GM12801 (cell line): ENCODE measurements around the gene SLC25A44.

ENCODE experiments used
- TF ChIP-seq, protein P1 (sequence below): IDR thresholded peaks from one replicate; pipeline ENCODE4 v1.5.1; 2011; ENCODE audit warnings: control low read depth; ENCODE audit not compliant: insufficient read length; ENCODE audit errors: extremely low read depth

Gene SLC25A44

GRCh38 chr1:156229809-156230472, 36.0 kb downstream of the SLC25A44 start:
- TF ChIP-seq, protein P1, sequence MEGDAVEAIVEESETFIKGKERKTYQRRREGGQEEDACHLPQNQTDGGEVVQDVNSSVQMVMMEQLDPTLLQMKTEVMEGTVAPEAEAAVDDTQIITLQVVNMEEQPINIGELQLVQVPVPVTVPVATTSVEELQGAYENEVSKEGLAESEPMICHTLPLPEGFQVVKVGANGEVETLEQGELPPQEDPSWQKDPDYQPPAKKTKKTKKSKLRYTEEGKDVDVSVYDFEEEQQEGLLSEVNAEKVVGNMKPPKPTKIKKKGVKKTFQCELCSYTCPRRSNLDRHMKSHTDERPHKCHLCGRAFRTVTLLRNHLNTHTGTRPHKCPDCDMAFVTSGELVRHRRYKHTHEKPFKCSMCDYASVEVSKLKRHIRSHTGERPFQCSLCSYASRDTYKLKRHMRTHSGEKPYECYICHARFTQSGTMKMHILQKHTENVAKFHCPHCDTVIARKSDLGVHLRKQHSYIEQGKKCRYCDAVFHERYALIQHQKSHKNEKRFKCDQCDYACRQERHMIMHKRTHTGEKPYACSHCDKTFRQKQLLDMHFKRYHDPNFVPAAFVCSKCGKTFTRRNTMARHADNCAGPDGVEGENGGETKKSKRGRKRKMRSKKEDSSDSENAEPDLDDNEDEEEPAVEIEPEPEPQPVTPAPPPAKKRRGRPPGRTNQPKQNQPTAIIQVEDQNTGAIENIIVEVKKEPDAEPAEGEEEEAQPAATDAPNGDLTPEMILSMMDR, result no peak

GRCh38 chr1:156230473-156230837, 36.6 kb downstream of the SLC25A44 start:
- TF ChIP-seq, protein P1, result no peak

GRCh38 chr1:156232201-156232894, 38.4 kb downstream of the SLC25A44 start:
- TF ChIP-seq, protein P1, result no peak

DNA sequence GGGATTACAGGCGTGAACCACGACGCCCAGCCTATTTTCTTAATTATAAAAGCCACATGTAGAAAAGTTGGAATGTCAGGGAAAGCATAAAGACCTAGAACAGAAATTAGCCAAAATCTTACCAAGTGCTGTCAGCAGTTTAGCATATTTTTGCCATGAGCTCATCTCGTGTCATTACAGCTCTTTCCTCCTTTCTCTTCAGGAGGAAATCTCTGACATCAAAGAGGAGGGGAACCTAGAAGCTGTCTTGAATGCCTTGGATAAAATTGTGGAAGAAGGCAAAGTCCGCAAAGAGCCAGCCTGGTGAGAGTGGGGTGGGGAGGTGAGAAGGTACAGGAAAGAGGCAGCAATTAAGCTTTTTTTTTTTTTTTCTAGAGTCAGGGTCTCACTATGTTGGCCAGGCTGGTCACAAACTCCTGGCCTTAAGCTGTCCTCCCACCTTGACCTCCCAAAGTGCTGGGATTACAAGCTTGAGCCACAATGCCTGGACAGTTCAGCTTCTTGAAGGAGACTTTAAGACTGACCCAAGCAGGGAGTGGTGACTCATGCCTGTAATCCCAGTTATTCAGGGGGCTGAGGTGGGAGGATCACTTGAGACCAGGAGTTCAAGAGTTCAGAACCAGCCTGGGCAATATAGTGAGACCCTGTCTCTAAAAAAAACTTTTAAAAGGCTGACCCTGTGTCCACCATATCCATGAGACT, 39.7 kb downstream of the SLC25A44 start:
- TF ChIP-seq, protein P1, result no peak

DNA sequence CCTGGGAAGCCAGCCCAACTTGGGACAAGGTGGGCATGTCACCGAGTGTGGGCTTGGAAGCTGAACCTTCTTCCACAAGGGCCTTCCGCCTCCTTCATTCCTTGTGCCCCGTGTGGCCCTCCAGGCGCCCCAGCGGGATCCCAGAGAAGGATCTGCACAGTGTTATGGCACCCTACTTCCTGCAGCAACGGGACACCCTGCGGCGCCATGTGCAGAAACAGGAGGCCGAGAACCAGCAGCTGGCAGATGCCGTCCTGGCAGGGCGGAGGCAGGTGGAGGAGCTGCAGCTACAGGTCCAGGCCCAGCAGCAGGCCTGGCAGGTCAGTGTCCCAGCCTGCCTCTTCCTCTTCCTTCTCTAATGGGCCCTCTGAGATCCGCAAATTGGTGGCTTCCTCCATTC, 42.3 kb downstream of the SLC25A44 start:
- TF ChIP-seq, protein P1, result no peak

DNA sequence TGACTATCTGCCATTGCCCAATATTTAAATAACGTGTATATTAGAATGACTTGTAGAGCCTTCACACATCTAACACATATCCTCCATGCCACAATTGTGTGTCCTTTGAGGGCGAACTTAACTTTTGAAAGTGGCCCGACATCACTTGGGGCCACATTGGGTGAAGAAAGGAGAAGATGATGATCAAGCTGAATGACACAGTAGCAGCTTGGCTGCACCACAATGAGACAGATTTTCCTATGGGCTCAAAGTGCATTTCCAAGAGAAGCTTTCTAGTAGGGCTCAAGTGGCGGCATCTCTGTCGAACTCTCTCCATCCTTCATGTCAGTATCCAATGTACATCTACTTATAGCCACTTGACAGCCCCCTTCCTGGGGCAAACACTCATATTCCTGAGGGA, 44.3 kb downstream of the SLC25A44 start:
- TF ChIP-seq, protein P1, result no peak

DNA sequence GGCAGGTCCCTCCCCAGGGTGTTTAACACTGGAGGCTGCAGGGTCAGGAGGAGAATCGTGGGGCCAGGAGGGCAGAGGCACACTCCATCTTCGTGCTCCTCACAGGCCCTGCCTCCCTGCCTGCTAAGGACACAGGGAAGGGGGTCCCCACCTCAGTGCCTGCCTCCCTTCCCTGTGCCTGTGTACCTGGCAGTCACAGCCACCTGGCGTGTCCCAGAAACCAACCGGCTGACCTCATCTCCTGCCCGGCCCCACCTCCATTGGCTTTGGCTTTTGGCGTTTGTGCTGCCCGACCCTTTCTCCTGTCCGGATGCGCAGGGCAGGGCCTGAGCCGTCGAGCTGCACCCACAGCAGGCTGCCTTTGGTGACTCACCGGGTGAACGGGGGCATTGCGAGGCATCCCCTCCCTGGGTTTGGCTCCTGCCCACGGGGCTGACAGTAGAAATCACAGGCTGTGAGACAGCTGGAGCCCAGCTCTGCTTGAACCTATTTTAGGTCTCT, 47.5 kb downstream of the SLC25A44 start:
- TF ChIP-seq, protein P1, result no peak
